NOMO-1 (cell line): ENCODE results near the gene SIK2.
A peak's percentile ranks its signal among the peaks of the same experiment; 100 is the strongest.
"Not testable (repeated sequence)": the region's sequence is repeated elsewhere in the genome, so short reads cannot be mapped to it uniquely, and the experiment has no call there.

Source experiments
- DNase-seq, 2 experiments: peaks; one replicate each; lab custom pipeline; 2025; ENCODE audit not compliant: unreplicated experiment in 2 of 2; lab: John Stamatoyannopoulos, UW

SIK2 gene

GRCh38 chr11:111694851-111695250 is 92.6 kb downstream of the SIK2 start:
- peak in 1 of 2 experiments; percentile 61 for DNase-seq

DNA sequence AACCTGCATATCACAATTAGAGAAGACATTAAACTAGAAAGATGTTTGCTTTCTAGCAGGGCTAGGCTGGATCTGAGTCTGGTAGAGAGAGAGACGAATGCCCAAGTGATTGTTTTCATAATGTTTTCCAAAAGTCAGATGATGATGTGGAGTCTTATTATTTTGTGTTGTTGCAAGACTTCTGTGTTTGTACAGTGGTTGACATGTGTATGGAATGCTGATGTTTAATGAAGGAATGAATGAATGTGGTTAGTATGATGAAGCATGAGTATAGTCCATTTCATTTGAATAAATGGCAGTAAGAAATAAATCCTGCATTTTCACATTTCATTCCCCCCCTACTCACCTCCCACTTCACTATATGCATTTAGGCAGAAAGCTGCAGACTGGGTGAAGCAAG is 94.3 kb downstream of the SIK2 start:
- DNase-seq = no peak

DNA sequence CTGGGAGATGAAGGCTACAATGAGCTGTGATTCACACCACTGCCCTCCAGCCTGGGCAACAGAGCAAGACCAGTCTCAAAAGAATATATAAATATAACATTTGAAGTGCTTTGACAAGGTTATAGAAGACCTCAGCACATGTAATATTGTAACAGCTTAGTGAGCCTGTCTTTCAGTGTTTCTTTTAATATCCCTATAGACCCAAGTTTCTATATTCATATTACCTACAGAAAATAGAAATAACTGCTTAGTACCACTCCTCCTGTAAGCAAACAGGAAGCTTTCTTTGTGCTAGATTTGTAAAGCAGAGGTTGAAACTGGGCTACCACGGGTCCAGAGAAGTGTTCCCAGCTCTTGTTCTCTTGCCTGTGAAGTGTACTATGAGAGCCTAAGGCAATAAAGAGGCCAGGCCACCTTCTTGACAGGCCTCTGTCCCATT is 95.7 kb downstream of the SIK2 start:
- DNase-seq = no peak

DNA sequence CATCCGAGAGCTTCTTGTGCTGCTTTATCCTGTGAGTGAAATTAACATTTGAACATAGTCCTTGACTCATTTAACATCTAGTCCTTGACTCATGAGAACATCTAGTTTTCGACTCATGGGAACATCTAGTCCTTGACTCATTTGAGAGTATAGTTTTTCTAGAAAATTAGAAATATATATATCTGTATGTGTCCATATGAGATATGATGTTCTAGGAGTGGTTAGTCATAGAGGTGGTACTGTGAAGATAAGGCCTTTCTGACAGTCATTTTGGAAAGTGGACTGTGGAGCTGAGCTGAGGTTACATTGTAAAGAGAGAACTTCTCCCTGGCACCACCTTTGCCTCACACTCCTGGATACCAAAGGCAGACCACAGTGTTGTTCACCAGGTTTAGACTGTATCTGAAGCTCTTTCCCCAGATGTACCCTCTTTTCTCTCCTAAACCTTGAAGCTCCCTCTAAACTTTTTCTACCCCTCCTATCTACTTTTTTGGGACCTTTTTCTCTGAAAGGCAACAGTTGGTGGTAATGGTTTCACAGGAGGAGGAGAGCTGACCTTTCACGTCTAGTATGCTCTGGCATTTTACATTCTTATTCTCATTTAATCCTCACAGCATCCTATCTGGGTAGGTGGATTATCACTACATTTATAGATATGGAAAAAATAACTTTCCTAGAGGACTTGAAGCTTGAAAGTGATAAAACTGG is 96.8 kb downstream of the SIK2 start:
- no peak for DNase-seq

GRCh38 chr11:111699579-111700156 is 97.4 kb downstream of the SIK2 start:
- DNase-seq = no peak

DNA sequence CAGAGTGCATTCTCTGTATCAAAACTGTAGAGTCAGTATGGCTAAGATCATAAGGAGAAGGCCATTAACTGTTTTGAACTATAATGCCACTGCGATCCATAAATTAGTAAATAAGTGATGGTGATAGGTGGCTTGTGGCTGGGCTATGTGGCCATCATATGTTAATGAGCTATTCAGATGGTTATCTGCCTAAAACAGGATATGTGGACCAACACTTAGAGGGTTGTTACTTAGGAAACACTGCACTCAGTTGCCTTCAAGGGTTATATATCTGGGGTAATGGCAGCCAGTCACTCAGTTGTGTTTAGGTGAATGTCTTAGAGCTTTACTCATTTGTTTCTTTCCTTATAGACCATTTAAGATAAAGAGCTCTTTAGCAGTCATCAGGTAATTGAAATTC is 97.9 kb downstream of the SIK2 start:
- no peak for DNase-seq

GRCh38 chr11:111702623-111703022 is 100.4 kb downstream of the SIK2 start:
- DNase-seq = no peak

DNA sequence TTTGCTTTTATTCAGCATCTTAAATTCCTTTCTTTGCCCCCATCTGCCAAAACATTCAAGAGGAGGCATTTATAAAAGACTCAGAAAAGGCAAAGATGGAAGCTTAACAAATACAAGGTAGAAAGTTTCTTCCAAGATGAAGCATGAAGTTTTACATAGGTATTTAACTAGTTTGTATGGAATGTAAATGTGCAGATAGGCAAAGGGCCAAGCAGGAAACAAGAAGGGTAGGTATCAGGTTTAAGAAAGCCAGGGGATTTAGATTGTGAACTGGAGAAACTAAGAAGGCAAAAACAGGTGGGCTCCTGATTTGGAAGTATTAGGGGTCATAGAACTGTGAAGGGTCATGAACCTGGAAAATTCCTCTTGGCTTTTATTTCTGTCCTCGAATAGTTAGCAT is 101.3 kb downstream of the SIK2 start:
- no peak for DNase-seq

- no peak for DNase-seq
Observed at GRCh38 chr11:111707039-111707690, 104.9 kb downstream of the SIK2 start.

DNA sequence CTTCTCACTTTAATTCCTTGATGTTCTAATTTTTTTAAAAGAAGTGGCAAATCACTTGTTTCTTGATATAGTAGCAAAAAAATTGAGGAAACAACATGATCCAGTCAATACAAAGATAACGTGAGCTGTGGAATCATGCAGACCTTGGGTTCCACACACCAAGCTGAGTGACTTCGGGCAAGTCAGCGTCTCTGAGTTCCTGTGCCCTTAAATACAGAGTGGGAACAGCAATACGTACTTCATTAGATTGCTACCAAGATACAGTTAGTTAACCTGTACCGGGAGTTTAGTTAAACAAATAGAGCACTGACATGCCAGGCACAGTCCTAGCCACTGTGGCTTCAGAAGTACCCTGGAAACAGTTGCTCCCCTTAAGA is 105.4 kb downstream of the SIK2 start:
- DNase-seq = no peak

- DNase-seq = no peak
Observed at GRCh38 chr11:111714522-111714921, 112.3 kb downstream of the SIK2 start.

GRCh38 chr11:111715142-111715816 is 113.0 kb downstream of the SIK2 start:
- no peak for DNase-seq

DNA sequence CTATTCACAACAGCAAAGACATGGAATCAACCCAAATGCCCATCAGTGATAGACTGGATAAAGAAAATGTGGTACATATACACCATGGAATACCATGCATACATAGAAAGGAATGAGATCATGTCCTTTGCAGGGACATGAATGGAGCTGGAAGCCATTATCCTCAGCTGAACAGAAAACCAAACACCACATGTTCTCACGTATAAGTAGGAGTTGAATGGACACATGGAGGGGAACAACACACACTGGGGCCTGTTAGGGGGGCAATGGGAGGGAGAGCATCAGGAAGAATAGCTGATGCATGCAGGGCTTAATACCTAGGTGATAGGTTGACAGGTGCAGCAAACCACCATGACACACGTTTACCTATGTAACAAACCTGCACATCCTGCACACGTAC is 115.4 kb downstream of the SIK2 start:
- not testable (repeated sequence) for DNase-seq

DNA sequence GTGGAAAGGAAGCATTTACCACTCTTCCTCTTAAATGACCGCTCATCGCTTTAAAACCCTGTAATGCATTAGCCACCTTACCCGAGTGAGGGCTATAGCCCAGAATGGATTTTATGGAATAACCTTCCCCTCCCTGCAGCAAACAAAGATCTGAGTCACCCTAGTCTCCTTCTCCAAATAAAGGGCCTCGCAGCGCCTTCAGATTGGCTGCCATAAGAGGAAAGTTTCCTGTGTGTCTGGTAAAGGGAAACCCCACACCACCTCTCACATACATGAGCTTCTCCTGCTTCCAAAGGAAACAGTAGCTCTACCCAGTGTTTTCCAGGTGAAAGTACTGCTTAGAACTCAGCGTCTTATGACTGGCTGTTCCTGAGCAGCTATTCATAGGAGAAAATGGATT is 116.2 kb downstream of the SIK2 start:
- no peak for DNase-seq

- no peak for DNase-seq
Observed at GRCh38 chr11:111718859-111719258, 116.6 kb downstream of the SIK2 start.

- DNase-seq = no peak
Observed at GRCh38 chr11:111719379-111719778, 117.1 kb downstream of the SIK2 start.

DNA sequence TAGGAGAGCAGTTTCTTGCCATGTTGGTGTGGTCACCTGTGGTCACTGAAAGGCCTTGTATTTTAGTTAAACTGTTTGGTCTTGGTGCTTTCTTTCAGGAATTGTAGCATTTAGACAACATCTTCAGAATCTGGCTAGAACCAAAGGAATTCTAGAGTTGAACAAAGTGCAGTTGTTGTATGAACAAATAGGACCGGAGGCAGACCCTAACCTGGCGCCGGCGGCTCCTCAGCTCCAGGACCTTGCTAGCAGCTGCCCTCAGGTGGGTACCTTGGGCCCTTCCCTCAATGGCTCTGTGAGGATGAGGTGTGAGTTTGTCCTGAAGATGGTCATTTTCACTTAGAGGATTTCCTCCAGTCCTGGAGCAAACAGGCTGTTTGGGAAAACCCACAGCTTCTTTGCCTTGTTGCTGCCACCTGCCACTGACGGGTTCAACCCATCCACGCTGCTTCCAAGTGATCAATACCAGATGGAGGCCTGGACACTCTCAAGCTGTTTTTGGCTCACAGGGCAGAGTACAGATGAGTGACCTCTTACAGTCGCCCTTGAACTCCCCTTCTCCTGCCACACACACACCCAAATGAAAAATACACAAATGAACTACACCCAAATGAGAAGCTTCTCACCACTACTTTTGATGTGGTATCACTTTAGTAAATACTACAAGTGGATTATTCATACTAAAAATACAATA is 118.7 kb downstream of the SIK2 start:
- no peak for DNase-seq

- DNase-seq = no peak
Observed at GRCh38 chr11:111722501-111722900, 120.3 kb downstream of the SIK2 start.

DNA sequence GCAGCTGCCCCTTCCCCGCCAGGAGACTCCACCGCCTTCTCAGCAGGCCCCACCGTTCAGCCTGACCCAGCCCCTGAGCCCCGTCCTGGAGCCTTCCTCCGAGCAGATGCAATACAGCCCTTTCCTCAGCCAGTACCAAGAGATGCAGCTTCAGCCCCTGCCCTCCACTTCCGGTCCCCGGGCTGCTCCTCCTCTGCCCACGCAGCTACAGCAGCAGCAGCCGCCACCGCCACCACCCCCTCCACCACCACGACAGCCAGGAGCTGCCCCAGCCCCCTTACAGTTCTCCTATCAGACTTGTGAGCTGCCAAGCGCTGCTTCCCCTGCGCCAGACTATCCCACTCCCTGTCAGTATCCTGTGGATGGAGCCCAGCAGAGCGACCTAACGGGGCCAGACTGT is 121.3 kb downstream of the SIK2 start:
- no peak for DNase-seq

DNA sequence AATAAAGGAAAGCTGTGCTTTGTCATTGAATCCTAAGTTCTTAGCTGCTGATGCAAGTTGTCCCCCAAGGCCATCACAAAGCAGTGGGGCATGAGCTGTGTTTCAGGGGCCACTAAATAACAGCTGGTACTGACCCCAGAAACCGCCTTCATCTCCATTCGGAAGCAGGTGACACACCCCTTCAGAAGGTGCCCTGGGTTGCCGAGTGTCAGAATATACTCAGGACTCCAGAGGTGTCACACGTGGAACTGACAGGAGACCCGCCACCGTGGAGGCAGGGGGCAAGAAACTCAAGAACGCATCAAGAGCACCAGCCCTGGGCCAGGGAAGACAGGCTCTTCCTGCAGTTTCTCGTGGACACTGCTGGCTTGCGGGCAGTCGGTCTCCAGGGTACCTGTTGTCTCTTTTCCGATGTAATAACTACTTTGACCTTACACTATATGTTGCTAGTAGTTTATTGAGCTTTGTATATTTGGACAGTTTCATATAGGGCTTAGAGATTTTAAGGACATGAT is 122.4 kb downstream of the SIK2 start:
- DNase-seq = no peak

DNA sequence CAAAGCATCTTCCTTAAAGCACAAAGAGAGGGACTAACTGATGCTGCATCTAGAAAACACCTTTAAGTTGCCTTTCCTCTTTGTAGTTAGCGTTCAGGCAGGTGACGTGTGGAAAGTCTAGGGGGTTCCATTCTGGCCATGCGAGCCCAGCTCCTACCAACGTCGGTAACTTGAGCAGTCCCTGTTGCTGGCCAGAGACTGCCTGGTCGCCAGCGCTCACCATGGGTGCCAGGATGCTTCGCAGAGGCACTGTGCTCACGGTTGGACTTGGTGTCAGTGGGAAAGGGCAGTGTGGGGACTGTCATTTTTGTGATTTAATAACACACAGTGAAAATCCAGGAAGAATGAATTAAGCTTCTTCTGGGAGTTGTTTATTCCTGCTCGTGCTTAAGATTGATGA is 123.4 kb downstream of the SIK2 start:
- DNase-seq = no peak
